Measurements from ENCODE around the gene TRIM34.

- TF ChIP-seq, protein P1, sequence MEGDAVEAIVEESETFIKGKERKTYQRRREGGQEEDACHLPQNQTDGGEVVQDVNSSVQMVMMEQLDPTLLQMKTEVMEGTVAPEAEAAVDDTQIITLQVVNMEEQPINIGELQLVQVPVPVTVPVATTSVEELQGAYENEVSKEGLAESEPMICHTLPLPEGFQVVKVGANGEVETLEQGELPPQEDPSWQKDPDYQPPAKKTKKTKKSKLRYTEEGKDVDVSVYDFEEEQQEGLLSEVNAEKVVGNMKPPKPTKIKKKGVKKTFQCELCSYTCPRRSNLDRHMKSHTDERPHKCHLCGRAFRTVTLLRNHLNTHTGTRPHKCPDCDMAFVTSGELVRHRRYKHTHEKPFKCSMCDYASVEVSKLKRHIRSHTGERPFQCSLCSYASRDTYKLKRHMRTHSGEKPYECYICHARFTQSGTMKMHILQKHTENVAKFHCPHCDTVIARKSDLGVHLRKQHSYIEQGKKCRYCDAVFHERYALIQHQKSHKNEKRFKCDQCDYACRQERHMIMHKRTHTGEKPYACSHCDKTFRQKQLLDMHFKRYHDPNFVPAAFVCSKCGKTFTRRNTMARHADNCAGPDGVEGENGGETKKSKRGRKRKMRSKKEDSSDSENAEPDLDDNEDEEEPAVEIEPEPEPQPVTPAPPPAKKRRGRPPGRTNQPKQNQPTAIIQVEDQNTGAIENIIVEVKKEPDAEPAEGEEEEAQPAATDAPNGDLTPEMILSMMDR (IDR thresholded peaks at IDR 0.05), result no peak
- no peak for TF ChIP-seq POLR2A (IDR thresholded peaks at IDR 0.05)
These were observed 15.2 kb downstream of the TRIM34 start for GRCh38 chr11:5639953-5640352.
